MM.1S (cell line): ENCODE data around the gene TBC1D21.

ENCODE experiments used
- CTCF ChIP-seq: fragments of 300-600 bp; sonication (generic); IDR thresholded peaks from 2 replicates; pipeline ENCODE4 v1.5.1; 2016; ENCODE audit warnings: antibody characterized with exemption, low read length, mixed read lengths
- EZH2 ChIP-seq: fragments of 300-600 bp; sonication (generic); optimal IDR thresholded peaks from 2 replicates; pipeline ENCODE3; 2017; ENCODE audit warnings: low read depth, mild to moderate bottlenecking, antibody characterized with exemption, low read length, mixed read lengths
- EZH2phosphoT487 ChIP-seq: fragments of 300-600 bp; sonication (generic); IDR thresholded peaks from 2 replicates; pipeline ENCODE4 v1.6.1; 2018; ENCODE audit warnings: antibody characterized with exemption, low read length

- TF ChIP-seq CTCF = no peak
- TF ChIP-seq EZH2 = no peak
- no peak for TF ChIP-seq EZH2phosphoT487
Measured at GRCh38 chr15:73921254-73921925, 48.0 kb downstream of the TBC1D21 start.
